ENCODE data around the gene TSTD2.

TSTD2 gene

DNA sequence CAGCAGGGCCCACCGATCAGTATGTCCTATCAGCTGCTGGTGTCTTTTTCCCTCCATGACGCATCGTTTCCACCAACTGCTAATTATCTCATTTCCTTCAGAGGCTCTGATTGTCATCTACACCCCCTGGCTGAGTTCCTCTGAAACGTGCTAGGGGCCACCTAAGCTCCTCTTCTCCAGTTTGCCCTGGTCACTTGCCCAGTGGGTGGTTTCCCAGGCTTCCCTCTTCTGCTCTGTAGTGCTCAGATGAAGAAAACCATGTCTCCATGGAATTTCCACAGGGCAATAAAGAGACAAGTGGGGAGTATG lies 65.3 kb downstream of the TSTD2 start:
- no peaks in the 10 kb centered on the region for H3K9me3 ChIP-seq (ENCODE audit: control insufficient read depth, insufficient read depth, low read length)
- H3F3A ChIP-seq (ENCODE audit: control insufficient read depth, insufficient read depth): no peaks in the 10 kb centered on the region
- no peaks in the 10 kb centered on the region for H3K36me3 ChIP-seq (ENCODE audit: control insufficient read depth, low read length)
- H3K27ac ChIP-seq (ENCODE audit: low read depth, low read length): no peak overlapping the region
- no peak overlapping the region for H3K4me3 ChIP-seq (ENCODE audit: low read length)
- TF ChIP-seq, protein P1, sequence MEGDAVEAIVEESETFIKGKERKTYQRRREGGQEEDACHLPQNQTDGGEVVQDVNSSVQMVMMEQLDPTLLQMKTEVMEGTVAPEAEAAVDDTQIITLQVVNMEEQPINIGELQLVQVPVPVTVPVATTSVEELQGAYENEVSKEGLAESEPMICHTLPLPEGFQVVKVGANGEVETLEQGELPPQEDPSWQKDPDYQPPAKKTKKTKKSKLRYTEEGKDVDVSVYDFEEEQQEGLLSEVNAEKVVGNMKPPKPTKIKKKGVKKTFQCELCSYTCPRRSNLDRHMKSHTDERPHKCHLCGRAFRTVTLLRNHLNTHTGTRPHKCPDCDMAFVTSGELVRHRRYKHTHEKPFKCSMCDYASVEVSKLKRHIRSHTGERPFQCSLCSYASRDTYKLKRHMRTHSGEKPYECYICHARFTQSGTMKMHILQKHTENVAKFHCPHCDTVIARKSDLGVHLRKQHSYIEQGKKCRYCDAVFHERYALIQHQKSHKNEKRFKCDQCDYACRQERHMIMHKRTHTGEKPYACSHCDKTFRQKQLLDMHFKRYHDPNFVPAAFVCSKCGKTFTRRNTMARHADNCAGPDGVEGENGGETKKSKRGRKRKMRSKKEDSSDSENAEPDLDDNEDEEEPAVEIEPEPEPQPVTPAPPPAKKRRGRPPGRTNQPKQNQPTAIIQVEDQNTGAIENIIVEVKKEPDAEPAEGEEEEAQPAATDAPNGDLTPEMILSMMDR (IDR thresholded peaks at IDR 0.05; ENCODE audit: low read depth, low read length, poor library complexity, severe bottlenecking): no peak
- TF ChIP-seq EZH2phosphoT487 (IDR thresholded peaks at IDR 0.05; ENCODE audit: borderline replicate concordance, low read length): no peak
- no peaks in the 10 kb centered on the region for H3K9me2 ChIP-seq (replicated peaks; ENCODE audit: control insufficient read depth, low read length)
- H4K20me1 ChIP-seq (ENCODE audit: control insufficient read depth, insufficient read depth, low read depth, low read length): no peaks in the 10 kb centered on the region
- H3K4me1 ChIP-seq (ENCODE audit: control insufficient read depth, low read length): no peaks in the 10 kb centered on the region
- no peaks in the 10 kb centered on the region; the same call in 1 of the 2 replicates for H3K27me3 ChIP-seq (ENCODE audit: control insufficient read depth, low read length)
- H3K4me2 ChIP-seq (ENCODE audit: low read length): no peak overlapping the region
- no peaks in the 10 kb centered on the region for H3K79me2 ChIP-seq (ENCODE audit: control insufficient read depth, low read length)

DNA sequence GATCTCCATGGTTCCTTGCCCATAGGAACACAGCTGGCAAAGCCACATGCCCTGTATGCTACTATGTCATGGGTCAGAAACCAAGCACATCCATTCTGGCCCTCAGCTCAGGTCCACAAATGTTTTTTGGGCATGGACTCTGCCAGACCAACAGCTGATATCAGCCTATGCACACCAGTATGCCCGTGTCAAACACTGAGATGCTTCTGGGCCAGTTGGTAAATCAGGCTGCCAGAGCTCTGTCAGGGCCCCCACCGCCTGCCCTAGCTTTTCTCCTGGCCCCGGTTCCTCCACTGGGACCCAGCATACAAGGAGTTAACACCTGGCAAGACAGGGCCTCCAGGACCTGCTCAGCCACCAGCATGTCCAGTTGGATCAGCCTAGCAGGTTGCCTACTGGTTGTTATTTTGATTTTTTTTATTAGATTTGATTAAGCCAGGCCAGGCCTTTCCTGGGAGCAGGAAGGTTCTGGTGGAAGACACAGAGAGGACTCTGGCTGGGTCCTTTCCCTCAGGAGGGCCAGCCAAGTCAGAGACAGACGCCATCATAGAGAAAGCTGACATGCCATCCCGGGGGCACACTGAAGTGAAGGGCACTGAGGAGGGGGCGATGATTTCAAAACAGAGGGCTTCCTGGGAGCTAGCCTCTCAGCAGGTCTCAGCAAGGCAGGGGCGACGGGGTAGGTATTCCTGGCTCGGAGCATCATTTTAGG lies 65.8 kb downstream of the TSTD2 start:
- no peak overlapping the region for H3K27ac ChIP-seq (ENCODE audit: low read depth, low read length)
- H3K79me2 ChIP-seq (ENCODE audit: control insufficient read depth, low read length): no peaks in the 10 kb centered on the region
- H3K9me2 ChIP-seq (replicated peaks; ENCODE audit: control insufficient read depth, low read length): no peaks in the 10 kb centered on the region
- no peaks in the 10 kb centered on the region; the same call in 1 of the 2 replicates for H3K27me3 ChIP-seq (ENCODE audit: control insufficient read depth, low read length)
- H3K9me3 ChIP-seq (ENCODE audit: control insufficient read depth, insufficient read depth, low read length): no peaks in the 10 kb centered on the region
- H3K4me3 ChIP-seq (ENCODE audit: low read length): no peak overlapping the region
- H3F3A ChIP-seq (ENCODE audit: control insufficient read depth, insufficient read depth): no peaks in the 10 kb centered on the region
- no peaks in the 10 kb centered on the region for H3K4me1 ChIP-seq (ENCODE audit: control insufficient read depth, low read length)
- no peaks in the 10 kb centered on the region for H4K20me1 ChIP-seq (ENCODE audit: control insufficient read depth, insufficient read depth, low read depth, low read length)
- no peaks in the 10 kb centered on the region for H3K36me3 ChIP-seq (ENCODE audit: control insufficient read depth, low read length)
- no peak overlapping the region for H3K4me2 ChIP-seq (ENCODE audit: low read length)
- TF ChIP-seq EZH2phosphoT487 (IDR thresholded peaks at IDR 0.05; ENCODE audit: borderline replicate concordance, low read length): no peak
- TF ChIP-seq, protein P1 (IDR thresholded peaks at IDR 0.05; ENCODE audit: low read depth, low read length, poor library complexity, severe bottlenecking): no peak

- H3K9me3 ChIP-seq (ENCODE audit: control insufficient read depth, insufficient read depth, low read length): no peaks in the 10 kb centered on the region
- H3F3A ChIP-seq (ENCODE audit: control insufficient read depth, insufficient read depth): no peaks in the 10 kb centered on the region
- no peaks in the 10 kb centered on the region; the same call in 1 of the 2 replicates for H3K27me3 ChIP-seq (ENCODE audit: control insufficient read depth, low read length)
- no peak overlapping the region for H3K27ac ChIP-seq (ENCODE audit: low read depth, low read length)
- H3K4me2 ChIP-seq (ENCODE audit: low read length): no peak overlapping the region
- no peak overlapping the region for H3K4me3 ChIP-seq (ENCODE audit: low read length)
- no peaks in the 10 kb centered on the region for H4K20me1 ChIP-seq (ENCODE audit: control insufficient read depth, insufficient read depth, low read depth, low read length)
- no peaks in the 10 kb centered on the region for H3K9me2 ChIP-seq (replicated peaks; ENCODE audit: control insufficient read depth, low read length)
- TF ChIP-seq, protein P1 (IDR thresholded peaks at IDR 0.05; ENCODE audit: low read depth, low read length, poor library complexity, severe bottlenecking): no peak
- no peak for TF ChIP-seq EZH2phosphoT487 (IDR thresholded peaks at IDR 0.05; ENCODE audit: borderline replicate concordance, low read length)
- H3K4me1 ChIP-seq (ENCODE audit: control insufficient read depth, low read length): no peaks in the 10 kb centered on the region
- H3K79me2 ChIP-seq (ENCODE audit: control insufficient read depth, low read length): no peaks in the 10 kb centered on the region
- H3K36me3 ChIP-seq (ENCODE audit: control insufficient read depth, low read length): no peaks in the 10 kb centered on the region
These were observed 67.9 kb downstream of the TSTD2 start for GRCh38 chr9:97565262-97565661.
